SHP77 (cell line): ENCODE measurements around the gene SMTNL1.
"Not testable (repeated sequence)": the region's sequence is repeated elsewhere in the genome, so short reads cannot be mapped to it uniquely, and the experiment has no call there.

Experiments
- DNase-seq, 2 experiments: peaks; one replicate each; lab custom pipeline; 2025; lab: John Stamatoyannopoulos, UW

The SMTNL1 gene

GRCh38 chr11:57508341-57509170, 28.8 kb upstream of the SMTNL1 start:
- DNase-seq = no peak

DNA sequence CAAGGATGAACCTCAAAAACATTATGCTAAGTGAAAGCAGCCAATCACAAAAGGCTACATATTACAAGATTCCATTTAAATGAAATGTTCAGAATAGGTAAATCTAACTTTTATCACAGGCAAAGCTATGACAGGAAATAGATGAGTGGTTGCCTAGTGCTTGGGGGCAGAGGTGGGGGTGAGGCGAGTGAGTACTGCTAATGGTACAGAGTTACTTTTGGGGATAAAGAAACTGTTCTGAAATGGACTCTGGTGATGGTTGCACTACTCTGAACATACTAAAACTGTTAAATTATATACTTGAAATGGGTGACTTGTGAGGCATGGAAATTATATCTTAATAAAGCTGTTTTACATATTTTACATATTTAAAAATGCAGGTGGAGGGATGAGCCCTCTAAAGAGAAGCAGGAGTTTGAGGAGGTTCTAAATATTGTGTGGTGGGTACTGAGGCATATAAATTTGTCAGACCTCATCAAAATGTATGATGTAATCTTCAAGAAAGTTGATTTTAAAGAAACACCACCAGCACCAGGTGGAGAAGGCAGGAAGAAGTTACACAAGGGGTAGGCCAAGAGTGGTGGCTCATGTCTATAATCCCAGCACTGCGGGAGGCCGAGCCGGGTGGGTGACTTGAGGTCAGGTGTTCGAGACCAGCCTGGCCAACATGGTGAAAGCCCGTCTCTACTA, 25.5 kb upstream of the SMTNL1 start:
- no peak for DNase-seq

DNA sequence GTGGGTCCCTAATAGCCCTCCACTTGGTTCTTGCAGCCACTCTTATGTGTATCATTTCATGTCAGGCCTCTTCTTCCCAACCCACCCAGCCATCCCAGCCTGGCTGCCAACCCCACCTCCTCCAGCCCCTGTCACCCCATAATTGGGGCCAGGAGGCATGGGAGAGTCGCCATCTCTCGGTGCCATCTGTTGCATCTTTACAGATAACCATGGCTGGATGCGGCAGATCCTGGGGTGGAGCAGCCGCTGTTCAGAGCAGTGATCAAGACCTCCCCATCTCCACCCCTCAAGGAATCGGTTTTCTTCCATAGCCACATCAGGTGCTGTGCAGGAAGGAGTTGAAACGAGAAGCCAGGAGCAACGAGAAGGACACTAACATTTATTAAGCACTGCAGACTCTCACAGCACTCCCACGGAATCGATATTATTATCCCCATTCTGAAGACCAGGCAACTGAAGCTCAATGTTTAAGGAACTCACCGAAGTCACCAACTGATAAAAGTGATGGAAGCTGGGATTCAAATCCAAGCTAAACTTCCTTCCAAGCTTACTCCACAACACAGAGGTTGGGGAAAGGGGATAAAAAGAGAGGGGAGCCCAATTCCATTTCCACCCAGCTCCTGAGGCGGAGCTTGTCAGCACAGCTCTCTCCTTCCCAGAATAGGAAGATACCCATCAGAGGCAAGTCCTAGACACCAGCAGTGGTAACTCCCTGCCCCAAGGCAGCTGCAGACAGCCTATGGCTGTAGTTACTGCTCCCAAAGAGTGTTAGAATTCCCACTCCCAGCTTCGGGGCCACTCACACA, 24.5 kb upstream of the SMTNL1 start:
- DNase-seq = no peak

DNA sequence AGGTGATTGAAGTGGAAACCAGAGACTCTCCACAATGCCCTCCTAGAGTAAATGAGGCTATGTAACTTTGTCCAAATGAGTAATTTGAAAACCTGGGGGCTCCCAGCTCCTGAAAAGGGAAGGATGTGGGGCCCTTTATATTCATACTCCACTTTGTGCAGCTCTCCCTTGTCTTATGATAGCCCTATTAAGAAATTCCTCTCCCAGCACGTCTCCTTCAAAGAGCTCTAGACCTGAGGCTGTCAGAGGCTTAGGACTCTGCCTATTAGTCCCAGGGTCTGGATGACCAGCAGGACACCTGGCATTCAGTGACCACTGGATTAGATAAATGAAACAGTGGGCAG, 24.0 kb upstream of the SMTNL1 start:
- DNase-seq = no peak

GRCh38 chr11:57513911-57514537, 23.4 kb upstream of the SMTNL1 start:
- no peak for DNase-seq

GRCh38 chr11:57514538-57515331, 22.7 kb upstream of the SMTNL1 start:
- DNase-seq = peak in 1 of 2 experiments; percentile 40

- peak in 1 of 2 experiments; percentile 5 for DNase-seq
These were observed 21.9 kb upstream of the SMTNL1 start, which contains the start of gene SLC43A1 for GRCh38 chr11:57515332-57516060. Gene SLC43A1, minus strand, starts transcription at chr11:57515702. Its CDS starts 1,591 bp downstream, at chr11:57514111.

DNA sequence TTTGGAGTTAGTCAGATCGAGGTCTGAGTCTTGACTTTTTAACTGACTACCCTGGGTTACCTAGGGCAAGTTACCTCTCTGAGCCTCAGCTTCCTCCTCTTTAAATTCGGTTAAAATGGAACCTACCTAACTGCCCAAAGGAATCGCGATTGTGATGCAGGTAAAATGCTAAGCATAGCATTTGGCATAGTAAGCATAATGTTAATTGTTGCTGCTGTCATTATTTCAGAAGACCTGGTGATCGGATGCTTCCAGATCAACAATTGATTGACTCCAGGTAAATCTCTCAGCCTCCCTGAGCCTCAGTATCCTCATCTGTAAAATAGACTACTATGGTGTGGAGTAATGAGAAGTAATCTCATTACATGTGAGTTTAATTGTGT, 21.3 kb upstream of the SMTNL1 start:
- no peak for DNase-seq

GRCh38 chr11:57521116-57521515, 16.3 kb upstream of the SMTNL1 start:
- DNase-seq = no peak

- no peak for DNase-seq
These were observed 14.0 kb upstream of the SMTNL1 start for GRCh38 chr11:57523419-57523818.

DNA sequence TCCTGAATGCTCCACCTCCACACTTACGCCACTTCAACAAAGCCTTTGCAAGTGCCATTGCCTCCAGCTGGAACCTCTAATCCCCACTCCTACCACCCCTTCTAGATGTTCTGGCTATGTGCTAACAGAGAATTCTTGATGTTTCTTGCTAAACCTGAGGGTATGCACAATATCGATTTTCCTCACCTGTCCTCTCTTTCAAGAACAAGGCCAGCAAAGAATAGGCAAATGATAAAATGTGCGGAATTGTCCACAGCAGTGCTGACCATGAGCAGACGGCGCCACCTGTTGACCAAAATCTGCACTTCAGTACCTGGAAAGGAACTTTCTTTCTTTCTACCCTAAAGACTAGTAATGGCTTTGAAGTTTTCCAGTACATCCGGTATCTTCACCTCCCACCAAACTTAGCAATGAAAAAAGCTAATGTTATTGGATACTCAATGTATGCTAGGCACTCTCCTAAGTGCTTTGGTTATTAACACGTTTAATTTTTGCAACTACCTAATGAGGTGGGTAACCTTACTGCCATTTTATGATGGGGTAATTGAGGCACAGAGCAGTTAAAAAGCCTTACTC, 10.3 kb upstream of the SMTNL1 start:
- DNase-seq = peak in 1 of 2 experiments; percentile 1

GRCh38 chr11:57529012-57529411, 8.4 kb upstream of the SMTNL1 start:
- no peak for DNase-seq

DNA sequence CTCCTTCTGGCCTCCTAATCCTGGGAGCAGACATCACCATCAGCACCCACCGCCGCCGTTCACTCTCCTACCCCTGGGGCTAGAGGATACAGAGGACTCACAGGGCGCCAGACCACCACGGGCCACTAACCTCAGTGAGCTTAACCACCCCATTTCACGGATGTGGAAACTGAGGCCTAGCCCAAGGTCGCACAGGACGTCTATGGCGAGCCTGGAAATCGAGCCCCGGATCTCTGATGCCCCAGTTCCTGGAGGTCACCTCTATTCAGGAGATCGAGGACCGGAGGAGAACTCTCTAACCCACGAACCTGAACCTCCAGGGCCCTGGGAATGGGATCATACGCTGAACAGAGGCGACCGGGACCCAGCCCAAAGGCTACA, 7.2 kb upstream of the SMTNL1 start:
- no peak for DNase-seq

GRCh38 chr11:57530596-57531507, 6.5 kb upstream of the SMTNL1 start, which contains the start of gene TIMM10:
Gene TIMM10, minus strand, starts transcription at chr11:57530754. Its CDS starts 565 bp downstream, at chr11:57530189.
- DNase-seq = peak; percentile 88 to 95

DNA sequence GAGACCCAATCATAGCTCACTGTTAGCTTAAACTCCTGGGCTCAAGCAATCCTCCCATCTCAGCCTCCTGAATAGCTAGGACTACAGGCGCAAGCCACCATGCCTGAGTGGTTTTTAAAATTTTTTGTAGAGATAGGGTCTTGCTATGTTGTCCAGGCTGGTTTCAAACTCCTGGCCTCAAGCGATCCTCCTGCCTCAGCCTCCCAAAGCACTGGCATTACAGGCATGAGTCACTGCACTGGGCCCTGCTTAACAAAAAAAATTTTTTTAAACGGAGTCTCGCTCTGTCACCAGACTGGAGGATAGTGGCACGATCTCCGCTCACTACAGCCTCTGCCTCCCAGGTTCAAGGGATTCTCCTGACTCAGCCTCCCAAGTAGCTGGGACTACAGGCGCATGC, 2.9 kb upstream of the SMTNL1 start:
- DNase-seq = not testable (repeated sequence)

DNA sequence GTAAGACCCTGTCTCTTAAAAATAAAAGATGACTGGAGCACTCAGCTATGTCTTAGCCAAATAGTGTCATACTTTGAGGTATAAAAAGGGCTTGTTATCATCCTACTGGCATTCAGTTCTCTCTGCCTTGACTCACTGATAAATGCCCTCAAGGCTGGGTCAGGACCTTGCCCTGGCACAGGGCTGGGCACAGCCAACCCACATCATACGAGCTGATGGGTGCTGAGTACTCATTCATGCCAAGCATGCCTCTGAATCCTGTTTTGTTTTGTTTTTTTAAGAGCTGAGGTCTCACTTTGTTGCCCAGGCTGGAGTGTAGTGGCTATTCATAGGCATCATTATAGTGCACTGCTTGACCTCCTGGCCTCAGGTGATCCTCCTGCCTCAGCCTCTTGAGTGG, 1.9 kb downstream of the SMTNL1 start:
- no peak for DNase-seq

DNA sequence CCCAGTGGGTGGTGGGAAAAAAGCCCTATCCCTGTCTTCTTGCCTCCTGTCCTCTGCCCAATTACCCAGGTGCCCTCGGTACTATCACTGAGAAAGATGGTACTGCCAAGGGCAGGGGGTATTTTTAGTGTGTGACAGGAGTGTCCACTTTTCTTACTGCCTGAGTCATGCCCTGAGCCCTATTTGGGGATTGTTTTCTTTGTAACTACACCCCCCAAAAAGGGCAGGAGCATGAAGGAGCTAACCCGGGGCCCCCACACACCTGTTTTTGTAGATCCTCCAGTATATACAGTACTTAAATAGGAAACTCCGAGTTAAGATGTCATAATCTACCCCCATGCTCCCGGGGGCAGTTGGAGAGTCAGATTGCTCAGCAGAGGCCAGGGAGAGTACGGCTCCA, 3.8 kb downstream of the SMTNL1 start:
- no peak for DNase-seq

DNA sequence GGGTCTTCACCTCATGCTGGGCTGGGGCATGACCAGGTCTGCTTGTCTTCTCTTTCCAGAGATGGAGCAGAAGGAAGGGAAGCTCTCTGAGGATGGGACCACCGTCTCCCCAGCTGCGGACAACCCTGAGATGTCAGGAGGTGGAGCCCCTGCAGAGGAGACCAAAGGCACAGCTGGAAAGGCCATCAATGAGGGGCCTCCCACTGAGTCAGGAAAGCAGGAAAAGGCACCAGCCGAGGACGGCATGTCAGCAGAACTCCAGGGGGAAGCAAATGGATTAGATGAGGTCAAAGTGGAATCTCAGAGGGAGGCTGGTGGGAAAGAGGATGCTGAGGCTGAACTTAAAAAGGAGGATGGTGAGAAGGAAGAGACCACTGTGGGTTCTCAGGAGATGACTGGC, 5.2 kb downstream of the SMTNL1 start:
- DNase-seq = no peak

GRCh38 chr11:57543593-57543992, 6.2 kb downstream of the SMTNL1 start:
- no peak for DNase-seq
